ENCODE measurements around the gene OR2G2. TPM values are rescaled to one million over a fixed set of nuclear protein-coding genes. Genes with fewer than 3 reads are reported as not detected.

Gene OR2G2
- total RNA-seq (not detected), polyA plus RNA-seq (not detected)

GRCh38 chr1:247588060-247588459, at the start of gene OR2G2:
OR2G2 (plus strand) TSS chr1:247588360; CDS start chr1:247588360, 0 bp downstream.
- Histone ChIP-seq H3K36me3 (no peaks in the 10 kb centered on the region), H3K27ac (no peak within 1 kb of the TSS), H3K4me3 (no peak within 1 kb of the TSS), H3K4me1 (no peaks in the 10 kb centered on the region), H3K27me3 (no peaks in the 10 kb centered on the region), H3K9me3 (no peaks in the 10 kb centered on the region)
- 55 to 72% methylated on average over 2 of the region's 2 CpGs for WGBS, 2 donors
- no peak for FAIRE-seq
- no peak for TF ChIP-seq CTCF (IDR thresholded peaks at IDR 0.05)
- intact Hi-C loops (cut with DNase I), result no loop called here
- no peak for DNase-seq
- ATAC-seq, result no peak

GRCh38 chr1:247538561-247538960, 49.6 kb upstream of the OR2G2 start:
- no peak overlapping the region for H3K27ac ChIP-seq
- WGBS, 2 donors, result 56 to 68% methylated on average over 5 of the region's 5 CpGs
- FAIRE-seq, result no peak

GRCh38 chr1:247539215-247539614, 48.9 kb upstream of the OR2G2 start:
- 57 to 70% methylated on average over 6 of the region's 6 CpGs for WGBS, 2 donors
- H3K27me3 ChIP-seq, result no peaks in the 10 kb centered on the region
- no peaks in the 10 kb centered on the region for H3K4me1 ChIP-seq
- H3K36me3 ChIP-seq, result no peaks in the 10 kb centered on the region
- ATAC-seq (no peak), DNase-seq (no peak), FAIRE-seq (no peak)
- no peaks in the 10 kb centered on the region for H3K9me3 ChIP-seq
- no peak overlapping the region for H3K27ac ChIP-seq
- no peak overlapping the region for H3K4me3 ChIP-seq
- TF ChIP-seq CTCF (IDR thresholded peaks at IDR 0.05), result no peak
- intact Hi-C loops (cut with DNase I), result no loop called here

More at GRCh38 chr1:247538561-247538960, 49.6 kb upstream of the OR2G2 start:
- no peaks in the 10 kb centered on the region for H3K4me1 ChIP-seq
- ATAC-seq (no peak), DNase-seq (no peak)
- intact Hi-C loops (cut with DNase I), result no loop called here
- no peaks in the 10 kb centered on the region for H3K9me3 ChIP-seq
- no peaks in the 10 kb centered on the region for H3K27me3 ChIP-seq
- no peaks in the 10 kb centered on the region for H3K36me3 ChIP-seq
- no peak overlapping the region for H3K4me3 ChIP-seq
- TF ChIP-seq CTCF (IDR thresholded peaks at IDR 0.05), result no peak

GRCh38 chr1:247540581-247540980, 47.6 kb upstream of the OR2G2 start:
- Histone ChIP-seq H3K4me3 (no peak overlapping the region), H3K9me3 (no peaks in the 10 kb centered on the region), H3K4me1 (no peaks in the 10 kb centered on the region), H3K27ac (no peak overlapping the region), H3K36me3 (no peaks in the 10 kb centered on the region), H3K27me3 (no peaks in the 10 kb centered on the region)
- FAIRE-seq, result no peak
- no peak for ATAC-seq
- no peak for DNase-seq
- 33 to 37% methylated on average over 7 of the region's 7 CpGs for WGBS, 2 donors
- intact Hi-C loops (cut with DNase I), result no loop called here
- no peak for TF ChIP-seq CTCF (IDR thresholded peaks at IDR 0.05)

- no peak for FAIRE-seq
- H3K27ac ChIP-seq, result no peak overlapping the region
These were observed 45.3 kb upstream of the OR2G2 start for GRCh38 chr1:247542811-247543210.

More at GRCh38 chr1:247542811-247543210, 45.3 kb upstream of the OR2G2 start:
- Histone ChIP-seq H3K4me3 (no peak overlapping the region), H3K4me1 (no peaks in the 10 kb centered on the region), H3K36me3 (no peaks in the 10 kb centered on the region), H3K9me3 (no peaks in the 10 kb centered on the region), H3K27me3 (no peaks in the 10 kb centered on the region)
- DNase-seq, result no peak
- ATAC-seq, result no peak
- TF ChIP-seq CTCF (IDR thresholded peaks at IDR 0.05), result no peak
- intact Hi-C loops (cut with DNase I), result no loop called here
- WGBS, 2 donors, result 47 to 50% methylated on average over 3 of the region's 3 CpGs
